ENCODE measurements around the gene LANCL3.

LANCL3 gene

GRCh38 chrX:37717708-37718107, 146.2 kb downstream of the LANCL3 start:
- H3K27me3 ChIP-seq (ENCODE audit: insufficient read depth, low read length), result no peaks in the 10 kb centered on the region
- no peaks in the 10 kb centered on the region for H3K4me1 ChIP-seq (ENCODE audit: insufficient read depth, low read length)
- H3K4me3 ChIP-seq (ENCODE audit: low read length), result no peak overlapping the region
- H3K36me3 ChIP-seq (ENCODE audit: insufficient read depth, low read depth, low read length), result no peaks in the 10 kb centered on the region
- H3K9me3 ChIP-seq (ENCODE audit: insufficient read depth, low read depth, low read length), result no peaks in the 10 kb centered on the region
- no peak overlapping the region for H3K9ac ChIP-seq (ENCODE audit: low read depth, low read length)
- no peak overlapping the region for H3K27ac ChIP-seq (ENCODE audit: low read length)

- Histone ChIP-seq H3K4me1 (ENCODE audit: insufficient read depth, low read length) (no peaks in the 10 kb centered on the region), H3K4me3 (ENCODE audit: low read length) (no peak overlapping the region), H3K9me3 (ENCODE audit: insufficient read depth, low read depth, low read length) (no peaks in the 10 kb centered on the region), H3K9ac (ENCODE audit: low read depth, low read length) (no peak overlapping the region), H3K27me3 (ENCODE audit: insufficient read depth, low read length) (no peaks in the 10 kb centered on the region), H3K36me3 (ENCODE audit: insufficient read depth, low read depth, low read length) (no peaks in the 10 kb centered on the region), H3K27ac (ENCODE audit: low read length) (no peak overlapping the region)
These were observed 151.1 kb downstream of the LANCL3 start for GRCh38 chrX:37722595-37722994.

GRCh38 chrX:37726346-37726745, 154.9 kb downstream of the LANCL3 start:
- Histone ChIP-seq H3K36me3 (ENCODE audit: insufficient read depth, low read depth, low read length) (no peaks in the 10 kb centered on the region), H3K9me3 (ENCODE audit: insufficient read depth, low read depth, low read length) (no peaks in the 10 kb centered on the region), H3K27ac (ENCODE audit: low read length) (no peak overlapping the region), H3K4me1 (ENCODE audit: insufficient read depth, low read length) (no peaks in the 10 kb centered on the region), H3K27me3 (ENCODE audit: insufficient read depth, low read length) (no peaks in the 10 kb centered on the region), H3K9ac (ENCODE audit: low read depth, low read length) (no peak overlapping the region), H3K4me3 (ENCODE audit: low read length) (no peak overlapping the region)

Measured in iPS-20b (cell line).